ENCODE measurements around the gene TMEM223. TPM values are rescaled to one million over a fixed set of nuclear protein-coding genes. Genes with fewer than 3 reads are reported as not detected.
A peak's percentile ranks its signal among the peaks of the same experiment; 100 is the strongest.

The TMEM223 gene
- total and polyA plus RNA-seq, 9 of the 15 experiments (the other 6 are each of a cell fraction or from before 2014, with no cell fraction given): 5.9 to 34.5 (median 19.6) TPM

DNA sequence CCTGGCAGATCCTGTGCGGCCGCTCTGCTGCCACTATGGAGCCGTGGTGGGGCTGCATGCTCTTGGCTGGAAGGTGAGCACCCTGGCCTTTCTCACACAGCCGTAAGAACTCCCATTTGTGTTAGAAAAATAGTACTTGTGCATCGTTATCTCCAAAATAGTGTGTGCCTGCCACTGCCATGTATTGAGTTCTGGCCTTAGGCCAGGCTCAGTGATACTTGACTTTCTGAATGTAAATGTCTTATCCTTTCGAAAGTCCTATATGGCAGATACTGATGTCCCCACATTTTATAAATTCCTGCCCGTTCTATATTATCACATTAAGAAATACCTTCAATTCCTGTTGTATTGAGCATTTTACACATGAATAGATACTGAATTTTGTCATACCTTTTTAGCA, 9.1 kb downstream of the TMEM223 start:
- in situ Hi-C loops (cut with MboI): no loop called here
- BruUV-seq (replicated peaks): no TSS peak
- intact Hi-C loops (cut with micrococcal nuclease): no loop called here
- peaks cover 4 to 15% of the 10 kb centered on the region in 2 experiments; a peak in 4 of 5 replicates for H3K4me1 ChIP-seq (replicated peaks in 1 of 2; ENCODE audit: control insufficient read depth in 2 of 2, insufficient read depth in 2 of 2, low read length in 2 of 2)
- H3K36me3 ChIP-seq (ENCODE audit: control insufficient read depth, insufficient read depth, low read length): peaks cover 39% of the 10 kb centered on the region; the same call in 1 of the 3 replicates
- H3K9me3 ChIP-seq (replicated peaks; ENCODE audit: control insufficient read depth, insufficient read depth, low read depth, low read length): no peaks in the 10 kb centered on the region
- no peaks in the 10 kb centered on the region for H3K27me3 ChIP-seq (ENCODE audit: control insufficient read depth in 2 of 2, insufficient read depth in 2 of 2, low read length in 2 of 2)
- peaks cover 14% of the 10 kb centered on the region for H3K79me2 ChIP-seq (ENCODE audit: control insufficient read depth, insufficient read depth, low read length)
- ChIA-PET POLR2A (interaction anchor here (0.7 to 0.8 kb wide), 2 partner anchors 11 to 59 kb away, joined by 3 to 4 read pairs; no protein-coding TSS in a partner anchor), CTCF (ENCODE audit: low intra/inter-chr PET ratio) (no interaction called here)
- no peak overlapping the region for H2AFZ ChIP-seq (ENCODE audit: low read depth, low read length)
- 94% methylated on average over 7 of the region's 7 CpGs for WGBS (ENCODE audit: insufficient coverage, low coverage, missing lambda C conversion rate)
- no peak for TF ChIP-seq ZZZ3 (IDR thresholded peaks at IDR 0.05)
- TF ChIP-seq NFIC (IDR thresholded peaks at IDR 0.05): peak; percentile 23; the same call in 1 of the 2 replicates
- no peak overlapping the region for H3K4me3 ChIP-seq
- no peak overlapping the region for H3K4me2 ChIP-seq (ENCODE audit: insufficient read depth, low read length)
- no peak for ATAC-seq
- H4K20me1 ChIP-seq (replicated peaks; ENCODE audit: control insufficient read depth, insufficient read depth, low read length): no peaks in the 10 kb centered on the region
- no peak for FAIRE-seq
- no peak overlapping the region for H3K27ac ChIP-seq (ENCODE audit: extremely low read depth, low read depth, low read length)
- no peak for DNase-seq (ENCODE audit: extremely low read depth in 1 of 4, low spot score in 3 of 4)
- H3K9me1 ChIP-seq (ENCODE audit: control insufficient read depth, insufficient read depth, low read length): no peaks in the 10 kb centered on the region
- H3K9ac ChIP-seq (ENCODE audit: insufficient read depth in 1 of 2, low read depth in 2 of 2, low read length in 2 of 2): peak overlapping the region in 1 of 2 experiments; percentile 48; a peak in 1 of 4 replicates

DNA sequence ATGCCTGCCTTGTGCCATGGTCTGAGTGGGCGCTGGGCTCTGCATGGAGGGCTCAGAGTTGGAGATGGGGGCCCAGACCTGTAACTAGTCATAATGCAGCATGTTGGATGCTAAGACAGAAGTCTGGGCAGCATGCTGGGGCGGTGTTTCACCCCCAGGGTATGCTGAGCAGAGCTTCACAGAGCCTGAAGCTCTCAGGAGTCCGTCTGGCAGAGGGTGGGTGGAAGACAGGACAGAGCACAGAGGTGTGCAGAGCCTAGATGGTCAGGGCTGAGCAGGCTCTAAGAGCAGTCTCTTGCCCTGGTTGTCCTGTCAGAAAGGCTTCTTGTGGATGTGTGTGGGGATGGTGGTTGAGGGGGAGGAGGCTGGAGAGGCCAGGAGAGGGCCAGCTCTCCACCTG, 13.4 kb downstream of the TMEM223 start:
- no peak overlapping the region for H2AFZ ChIP-seq (ENCODE audit: low read depth, low read length)
- ATAC-seq: no peak; the same call in 2 of the 3 replicates
- FAIRE-seq: no peak
- in situ Hi-C loops (cut with MboI): no loop called here
- H3K4me1 ChIP-seq (replicated peaks in 1 of 2; ENCODE audit: control insufficient read depth in 2 of 2, insufficient read depth in 2 of 2, low read length in 2 of 2): peaks cover 0 to 3% of the 10 kb centered on the region in 2 experiments; a peak in 1 of 5 replicates
- peaks cover 8% of the 10 kb centered on the region; the same call in 2 of the 3 replicates for H3K79me2 ChIP-seq (ENCODE audit: control insufficient read depth, insufficient read depth, low read length)
- BruUV-seq (replicated peaks): no TSS peak
- 73% methylated on average over 2 of the region's 3 CpGs for WGBS (ENCODE audit: insufficient coverage, low coverage, missing lambda C conversion rate)
- no peaks in the 10 kb centered on the region for H4K20me1 ChIP-seq (replicated peaks; ENCODE audit: control insufficient read depth, insufficient read depth, low read length)
- no peaks in the 10 kb centered on the region for H3K9me1 ChIP-seq (ENCODE audit: control insufficient read depth, insufficient read depth, low read length)
- ChIA-PET CTCF (ENCODE audit: low intra/inter-chr PET ratio) (no interaction called here), POLR2A (no interaction called here)
- no peak overlapping the region for H3K4me3 ChIP-seq
- peaks cover 65% of the 10 kb centered on the region for H3K36me3 ChIP-seq (ENCODE audit: control insufficient read depth, insufficient read depth, low read length)
- no peak overlapping the region for H3K27ac ChIP-seq (ENCODE audit: extremely low read depth, low read depth, low read length)
- H3K4me2 ChIP-seq (ENCODE audit: insufficient read depth, low read length): no peak overlapping the region
- intact Hi-C loops (cut with micrococcal nuclease): no loop called here
- no peaks in the 10 kb centered on the region for H3K27me3 ChIP-seq (ENCODE audit: control insufficient read depth in 2 of 2, insufficient read depth in 2 of 2, low read length in 2 of 2)
- DNase-seq (ENCODE audit: extremely low read depth in 1 of 4, low spot score in 3 of 4): peak in 2 of 4 experiments; percentile 5 to 6
- peak overlapping the region in 1 of 2 experiments; percentile 64; a peak in 1 of 4 replicates for H3K9ac ChIP-seq (ENCODE audit: insufficient read depth in 1 of 2, low read depth in 2 of 2, low read length in 2 of 2)
- no peaks in the 10 kb centered on the region for H3K9me3 ChIP-seq (replicated peaks; ENCODE audit: control insufficient read depth, insufficient read depth, low read depth, low read length)
- TF ChIP-seq, protein P1, sequence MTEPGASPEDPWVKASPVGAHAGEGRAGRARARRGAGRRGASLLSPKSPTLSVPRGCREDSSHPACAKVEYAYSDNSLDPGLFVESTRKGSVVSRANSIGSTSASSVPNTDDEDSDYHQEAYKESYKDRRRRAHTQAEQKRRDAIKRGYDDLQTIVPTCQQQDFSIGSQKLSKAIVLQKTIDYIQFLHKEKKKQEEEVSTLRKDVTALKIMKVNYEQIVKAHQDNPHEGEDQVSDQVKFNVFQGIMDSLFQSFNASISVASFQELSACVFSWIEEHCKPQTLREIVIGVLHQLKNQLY (CRISPR knock-in tag; conservative IDR thresholded peaks at IDR 0.05): no peak
- TF ChIP-seq SRSF3 (IDR thresholded peaks at IDR 0.05; ENCODE audit: insufficient read depth, low read length) (no peak), BACH1 (tag; IDR thresholded peaks at IDR 0.05) (no peak), WHSC1 (IDR thresholded peaks at IDR 0.05; ENCODE audit: low read length) (no peak), NELFE (IDR thresholded peaks at IDR 0.05; ENCODE audit: insufficient read depth, insufficient read length) (no peak), ZNF165 (CRISPR knock-in tag; IDR thresholded peaks at IDR 0.05; ENCODE audit: borderline replicate concordance) (no peak), PYGO2 (tag; IDR thresholded peaks at IDR 0.05) (no peak), TFAM (CRISPR knock-in tag; conservative IDR thresholded peaks at IDR 0.05) (no peak), TEAD2 (tag; IDR thresholded peaks at IDR 0.05) (no peak), KLF13 (tag; IDR thresholded peaks at IDR 0.05; ENCODE audit: borderline replicate concordance, low read depth) (no peak), ARNT (IDR thresholded peaks at IDR 0.05) (no peak)
- TF ChIP-seq, protein P2, sequence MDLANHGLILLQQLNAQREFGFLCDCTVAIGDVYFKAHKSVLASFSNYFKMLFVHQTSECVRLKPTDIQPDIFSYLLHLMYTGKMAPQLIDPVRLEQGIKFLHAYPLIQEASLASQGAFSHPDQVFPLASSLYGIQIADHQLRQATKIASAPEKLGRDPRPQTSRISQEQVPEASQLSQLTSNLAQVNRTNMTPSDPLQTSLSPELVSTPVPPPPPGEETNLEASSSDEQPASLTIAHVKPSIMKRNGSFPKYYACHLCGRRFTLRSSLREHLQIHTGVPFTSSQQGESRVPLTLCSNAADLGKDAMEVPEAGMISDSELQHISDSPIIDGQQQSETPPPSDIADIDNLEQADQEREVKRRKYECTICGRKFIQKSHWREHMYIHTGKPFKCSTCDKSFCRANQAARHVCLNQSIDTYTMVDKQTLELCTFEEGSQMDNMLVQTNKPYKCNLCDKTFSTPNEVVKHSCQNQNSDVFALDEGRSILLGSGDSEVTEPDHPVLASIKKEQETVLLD (IDR thresholded peaks at IDR 0.05): no peak

All from K562 (cell line).